GM12878 (cell line): ENCODE data around the gene CLIP2. TPM values are rescaled to one million over a fixed set of nuclear protein-coding genes. Genes with fewer than 3 reads are reported as not detected.

Source experiments
- ASH2L ChIP-seq: fragments of 300-600, 200-600 bp; sonication (generic); IDR thresholded peaks from 2 replicates; pipeline ENCODE4 v1.6.1; 2017; ENCODE audit warnings: low read depth, mild to moderate bottlenecking, borderline replicate concordance
- BRCA1 ChIP-seq: IDR thresholded peaks from 2 replicates; pipeline ENCODE4 v1.6.1; 2011; ENCODE audit warnings: low read depth, low read length, improper control_type of control experiment
- DPF2 ChIP-seq: fragments of 450-650 bp; IDR thresholded peaks from 2 replicates; pipeline ENCODE4 v1.6.1; 2017; ENCODE audit warnings: mild to moderate bottlenecking
- EED ChIP-seq: sonication (generic); IDR thresholded peaks from 2 replicates; pipeline ENCODE4 v1.6.1; 2016; ENCODE audit warnings: antibody characterized with exemption, low read depth
- IKZF1 ChIP-seq: fragments of 450-650 bp; conservative IDR thresholded peaks from 2 replicates; pipeline ENCODE4 v1.6.1; 2017; ENCODE audit warnings: antibody characterized with exemption, mild to moderate bottlenecking
- IKZF2 ChIP-seq, 2 experiments: fragments of 450-650 bp; IDR thresholded peaks; 2 replicates each; pipeline ENCODE4 v1.6.1; 2017; ENCODE audit warnings: mild to moderate bottlenecking in 2 of 2, moderate library complexity in 2 of 2
- MEF2B ChIP-seq: fragments of 450-650 bp; IDR thresholded peaks from 2 replicates; pipeline ENCODE4 v1.6.1; 2018; ENCODE audit warnings: mild to moderate bottlenecking, moderate library complexity; ENCODE audit not compliant: partially characterized antibody, poor library complexity, severe bottlenecking
- PAX5 ChIP-seq: IDR thresholded peaks from 2 replicates; pipeline ENCODE4 v1.6.1; 2011; ENCODE audit warnings: low read depth, low read length, borderline replicate concordance
- POU2F2 ChIP-seq: IDR thresholded peaks from 3 replicates; pipeline ENCODE4 v1.6.1; 2011; ENCODE audit warnings: low read depth, mild to moderate bottlenecking, low read length, borderline replicate concordance
- RAD21 ChIP-seq: IDR thresholded peaks from 2 replicates; pipeline ENCODE4 v1.6.1; 2011; ENCODE audit warnings: mild to moderate bottlenecking, low read depth, low read length, moderate library complexity; ENCODE audit not compliant: insufficient read depth
- RB1 ChIP-seq: fragments of 450-650 bp; formaldehyde crosslinking; IDR thresholded peaks from 2 replicates; pipeline ENCODE4 v1.6.1; 2017; ENCODE audit warnings: mild to moderate bottlenecking, borderline replicate concordance
- RELA ChIP-seq: fragments of 450-650 bp; IDR thresholded peaks from 2 replicates; pipeline ENCODE4 v1.8.0; 2014; ENCODE audit warnings: borderline replicate concordance; ENCODE audit not compliant: partially characterized antibody
- SMARCA5 ChIP-seq: fragments of 450-650 bp; IDR thresholded peaks from 2 replicates; pipeline ENCODE4 v1.6.1; 2017; ENCODE audit warnings: mild to moderate bottlenecking
- SREBF1 ChIP-seq: IDR thresholded peaks from 2 replicates; pipeline ENCODE4 v1.6.1; 2012; ENCODE audit warnings: mild to moderate bottlenecking, low read length
- STAT1 ChIP-seq: fragments of 450-650 bp; conservative IDR thresholded peaks from 2 replicates; pipeline ENCODE4 v1.6.1; 2014; ENCODE audit warnings: antibody characterized with exemption, mild to moderate bottlenecking
- WRNIP1 ChIP-seq: IDR thresholded peaks from 2 replicates; pipeline ENCODE4 v1.6.1; 2011; ENCODE audit warnings: low read depth, low read length, improper control_type of control experiment, borderline replicate concordance
- ZBTB11 ChIP-seq: fragments of 450-650 bp; formaldehyde crosslinking; IDR thresholded peaks from 2 replicates; pipeline ENCODE4 v1.5.0; 2022; ENCODE audit warnings: mild to moderate bottlenecking, missing genetic modification characterization
- ZNF207 ChIP-seq: fragments of 450-650 bp; IDR thresholded peaks from 2 replicates; pipeline ENCODE4 v1.6.1; 2014; ENCODE audit warnings: antibody characterized with exemption, mild to moderate bottlenecking, borderline replicate concordance
- ZNF592 ChIP-seq: fragments of 450-650 bp; IDR thresholded peaks from 2 replicates; pipeline ENCODE4 v1.6.1; 2017; ENCODE audit warnings: mild to moderate bottlenecking, moderate library complexity
- polyA plus RNA-seq, 11 experiments: library from polyadenylated mRNA; depleted of rRNA in 4 of 11; unstranded in 6 of 11; stranded (reverse) in 5 of 11; fragments of >200 nt; fragmentation: Nextera tagmentation in 4 of 11; fragmentation: Illumina TruSeq in 1 of 11; extraction: Ambion mirVana in 4 of 11; extraction: Trizol in 1 of 11; gene quantifications; 1 replicate in 1 of 11; 2 replicates in 10 of 11; pipeline versions ENCODE4 v1.2.1 to v1.2.3, GENCODE V29; 2011 to 2016; ENCODE audit warnings: inconsistent platforms in 2 of 11, missing spikeins in 2 of 11, low read depth in 1 of 11
- total RNA-seq, 4 experiments: library from RNA; depleted of rRNA in 3 of 4; stranded (reverse); fragments of >200 nt in 3 of 4; fragmentation: Illumina TruSeq in 1 of 4; extraction: Trizol in 1 of 4; gene quantifications; 2 replicates each; pipeline versions ENCODE4 v1.2.1 to v1.2.3, GENCODE V29; 2013 to 2021
- TF ChIP-seq, protein P1 (sequence below): fragments of 450-650 bp; IDR thresholded peaks from 2 replicates; pipeline ENCODE4 v1.6.1; 2018; ENCODE audit warnings: borderline replicate concordance, mild to moderate bottlenecking; ENCODE audit not compliant: partially characterized antibody

CLIP2 gene
- total and polyA plus RNA-seq, 10 of the 15 experiments (the other 5 are each of a cell fraction or from before 2014, with no cell fraction given) = 0.26 to 56.3 (median 21.0) TPM

DNA sequence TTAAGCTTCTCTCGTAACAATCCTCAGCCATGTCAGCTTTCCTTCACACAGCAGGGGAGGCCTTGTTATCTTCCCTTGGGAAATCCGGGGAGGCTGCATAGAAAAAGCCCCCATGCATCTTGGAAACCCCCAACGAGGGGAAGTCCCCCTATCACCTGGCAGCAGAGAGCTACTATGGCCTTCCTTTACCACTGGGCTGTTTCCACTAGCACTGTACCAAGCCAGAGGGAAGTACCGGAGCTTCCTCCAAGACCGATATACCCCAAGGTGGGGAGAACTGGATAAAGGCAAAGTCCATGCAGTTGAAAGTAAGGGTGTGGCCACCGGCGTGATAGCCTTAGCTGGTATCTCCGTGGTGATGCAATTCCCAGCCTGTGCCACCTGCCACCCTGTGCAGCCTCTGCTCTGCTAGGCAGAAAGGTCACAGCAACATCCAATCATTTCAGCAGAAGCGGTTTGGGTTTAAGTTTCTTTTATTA is 4.4 kb upstream of the CLIP2 start (continued):
- TF ChIP-seq PAX5 = no peak
- no peak for TF ChIP-seq RAD21
- peak; percentile 97 for TF ChIP-seq RELA
- no peak for TF ChIP-seq SMARCA5
- TF ChIP-seq STAT1 = no peak
- no peak for TF ChIP-seq ZBTB11 (CRISPR knock-in tag)
- TF ChIP-seq EED = peak; percentile 92
- no peak; the same call in 1 of the 2 replicates for TF ChIP-seq DPF2
- no peak for TF ChIP-seq ZNF207
- peak; percentile 92 for TF ChIP-seq MEF2B
- no peak for TF ChIP-seq ASH2L
- no peak for TF ChIP-seq BRCA1
- TF ChIP-seq, protein P1, sequence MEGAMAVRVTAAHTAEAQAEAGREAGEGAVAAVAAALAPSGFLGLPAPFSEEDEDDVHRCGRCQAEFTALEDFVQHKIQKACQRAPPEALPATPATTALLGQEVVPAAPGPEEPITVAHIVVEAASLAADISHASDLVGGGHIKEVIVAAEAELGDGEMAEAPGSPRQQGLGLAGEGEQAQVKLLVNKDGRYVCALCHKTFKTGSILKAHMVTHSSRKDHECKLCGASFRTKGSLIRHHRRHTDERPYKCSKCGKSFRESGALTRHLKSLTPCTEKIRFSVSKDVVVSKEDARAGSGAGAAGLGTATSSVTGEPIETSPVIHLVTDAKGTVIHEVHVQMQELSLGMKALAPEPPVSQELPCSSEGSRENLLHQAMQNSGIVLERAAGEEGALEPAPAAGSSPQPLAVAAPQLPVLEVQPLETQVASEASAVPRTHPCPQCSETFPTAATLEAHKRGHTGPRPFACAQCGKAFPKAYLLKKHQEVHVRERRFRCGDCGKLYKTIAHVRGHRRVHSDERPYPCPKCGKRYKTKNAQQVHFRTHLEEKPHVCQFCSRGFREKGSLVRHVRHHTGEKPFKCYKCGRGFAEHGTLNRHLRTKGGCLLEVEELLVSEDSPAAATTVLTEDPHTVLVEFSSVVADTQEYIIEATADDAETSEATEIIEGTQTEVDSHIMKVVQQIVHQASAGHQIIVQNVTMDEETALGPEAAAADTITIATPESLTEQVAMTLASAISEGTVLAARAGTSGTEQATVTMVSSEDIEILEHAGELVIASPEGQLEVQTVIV = no peak
- TF ChIP-seq WRNIP1 = no peak
- no peak for TF ChIP-seq SREBF1
- TF ChIP-seq IKZF2 (IDR thresholded peaks at IDR 0.05) = peak; percentile 97
- no peak for TF ChIP-seq POU2F2
- TF ChIP-seq ZNF592 = no peak
- TF ChIP-seq IKZF1 = peak; percentile 98
- TF ChIP-seq RB1 = no peak
